ENCODE measurements around the gene STX1A.
"Not testable (repeated sequence)": the region's sequence is repeated elsewhere in the genome, so short reads cannot be mapped to it uniquely, and the experiment has no call there.

STX1A gene

DNA sequence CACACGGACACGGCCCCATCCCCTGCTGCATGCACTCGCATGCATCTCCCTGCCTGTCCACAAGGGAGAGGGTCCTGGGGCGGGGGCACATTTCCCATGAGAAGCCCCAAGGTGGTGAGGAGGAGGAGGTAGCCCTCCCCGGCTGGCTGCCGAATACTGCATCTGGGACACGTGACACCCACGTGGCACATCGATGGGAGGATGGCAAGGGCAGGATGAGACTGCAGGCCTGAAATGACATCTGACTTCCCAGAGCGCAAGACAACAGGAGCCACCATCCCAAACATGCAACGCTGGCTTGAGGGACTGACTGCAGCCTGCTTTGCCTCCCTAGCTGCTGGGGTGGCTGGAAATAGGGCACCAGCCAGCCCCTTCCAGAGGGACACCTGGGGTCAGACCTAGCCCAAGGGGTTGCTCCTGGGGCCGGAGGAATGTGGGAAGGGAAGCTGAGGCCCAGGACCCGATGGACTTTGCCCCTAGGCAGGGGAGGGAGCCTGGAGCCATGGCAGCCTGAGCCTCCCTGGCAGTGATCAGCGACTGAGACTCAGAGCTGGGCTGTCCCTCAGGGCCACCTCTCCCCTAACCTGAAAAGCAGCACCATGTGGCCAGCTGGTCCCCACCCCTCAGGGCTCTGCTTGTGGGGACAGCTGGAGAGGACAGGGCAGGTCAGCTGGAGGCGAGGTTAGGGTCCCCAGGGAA lies 19.9 kb downstream of the STX1A start:
- no peak for DNase-seq
- in situ Hi-C loops (cut with HindIII; ENCODE audit: low pct_ligation_motif_present, low pct_unique_long_range_greater_than_20kb, low sequenced_read_pairs), result no loop called here

DNA sequence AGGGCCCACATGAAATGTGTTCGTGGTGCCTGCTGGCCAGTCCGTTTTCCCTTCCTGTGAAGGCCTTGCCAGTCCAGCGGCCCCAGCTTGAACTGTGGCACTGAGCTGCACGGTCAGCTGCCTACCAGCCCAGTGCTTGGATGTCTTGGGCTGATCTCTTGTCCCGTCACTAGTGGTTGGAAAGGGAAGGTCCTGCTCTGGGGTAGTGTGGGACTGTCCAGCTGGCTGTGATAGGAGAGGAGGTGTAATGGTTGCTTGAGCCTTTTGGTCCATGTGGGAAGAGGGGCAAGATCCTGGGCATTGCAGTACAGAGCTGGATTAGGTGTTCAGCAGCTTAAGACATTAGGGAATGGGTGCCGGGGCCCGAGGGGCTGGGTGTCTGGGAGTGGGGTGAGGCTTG lies 21.1 kb downstream of the STX1A start:
- DNase-seq, result no peak

DNA sequence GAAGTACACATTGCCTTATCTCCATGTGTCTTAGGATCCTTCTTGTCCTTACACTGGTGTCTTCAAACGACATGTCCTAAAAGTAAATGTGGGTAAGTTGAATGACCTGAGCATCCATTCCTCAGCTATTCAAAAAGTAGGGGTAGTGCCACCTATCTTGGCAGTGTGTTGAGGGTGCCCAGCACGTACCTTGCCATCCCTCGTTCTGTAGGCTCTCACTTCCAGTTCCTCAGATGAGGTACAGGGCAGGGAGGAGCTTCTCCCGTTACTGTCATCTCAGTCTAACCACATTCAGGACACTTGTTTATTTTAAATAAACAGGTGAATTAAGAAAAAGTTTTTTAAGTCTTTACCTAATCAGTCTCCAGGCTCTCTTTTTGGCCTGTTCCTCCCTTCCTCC lies 23.1 kb downstream of the STX1A start:
- in situ Hi-C loops (cut with HindIII; ENCODE audit: low pct_ligation_motif_present, low pct_unique_long_range_greater_than_20kb, low sequenced_read_pairs), result no loop called here
- no peak for DNase-seq

More for the DNA sequence above, 21.1 kb downstream of the STX1A start:
- in situ Hi-C loops (cut with HindIII; ENCODE audit: low pct_ligation_motif_present, low pct_unique_long_range_greater_than_20kb, low sequenced_read_pairs), result no loop called here

DNA sequence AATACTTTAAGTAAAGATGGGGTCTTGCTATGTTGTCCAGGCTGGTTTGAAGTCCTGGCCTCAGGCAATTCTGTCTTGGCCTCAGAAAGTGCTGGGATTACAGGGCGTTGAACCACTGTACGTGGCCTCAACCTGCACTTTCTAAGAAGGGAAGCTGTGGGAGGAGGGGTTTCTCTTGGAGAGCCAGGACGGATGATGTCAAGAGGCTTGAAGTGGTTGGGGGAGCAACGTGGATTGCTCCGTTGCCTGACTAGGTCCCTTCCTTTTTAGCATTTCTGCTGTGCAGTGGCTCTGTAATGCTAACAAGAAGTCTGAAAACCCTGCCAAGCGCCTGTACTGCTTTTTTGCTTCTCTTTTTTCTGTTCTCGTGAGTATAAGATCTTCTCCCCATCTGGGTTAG lies 28.8 kb downstream of the STX1A start:
- no peak for DNase-seq
- in situ Hi-C loops (cut with HindIII; ENCODE audit: low pct_ligation_motif_present, low pct_unique_long_range_greater_than_20kb, low sequenced_read_pairs), result no loop called here

DNA sequence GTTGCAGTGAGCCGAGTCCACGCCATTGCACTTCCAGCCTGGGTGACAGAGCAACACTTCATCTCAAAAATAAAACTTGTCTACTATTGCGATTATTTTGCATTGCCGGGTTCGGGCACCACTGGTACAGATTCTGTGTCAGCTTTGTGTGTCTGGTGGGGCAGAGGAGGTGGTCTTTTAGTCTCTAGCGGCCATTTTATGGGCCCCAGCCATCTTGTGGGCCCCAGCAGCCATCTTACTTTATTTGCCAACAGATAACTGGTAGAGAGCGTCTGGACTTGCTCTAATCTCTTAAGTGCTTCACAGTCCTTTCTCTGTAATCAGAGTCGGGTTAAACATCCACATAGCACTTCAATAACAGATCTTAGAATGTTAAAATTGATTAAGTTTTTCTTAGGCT lies 31.2 kb downstream of the STX1A start:
- no peak for DNase-seq
- in situ Hi-C loops (cut with HindIII; ENCODE audit: low pct_ligation_motif_present, low pct_unique_long_range_greater_than_20kb, low sequenced_read_pairs), result no loop called here

DNA sequence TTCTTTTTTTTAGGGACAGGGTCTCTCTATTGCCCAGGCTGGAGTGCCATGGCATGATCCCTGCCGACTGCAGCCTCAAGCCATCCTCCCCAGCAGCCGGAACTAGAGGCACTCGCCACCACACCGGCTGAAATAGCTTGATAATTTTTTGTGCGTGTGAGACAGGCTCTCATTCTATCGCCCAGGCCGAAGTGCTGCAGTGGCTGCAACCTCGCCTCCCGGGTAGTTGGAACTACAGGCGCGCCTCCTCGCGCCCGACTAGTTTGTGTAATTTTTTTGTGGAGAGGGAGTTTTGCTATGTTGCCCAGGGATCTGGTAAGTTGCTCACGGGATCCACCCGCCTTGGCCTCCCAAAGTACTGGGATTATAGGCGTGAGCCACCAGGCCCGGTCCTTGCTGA lies 34.2 kb downstream of the STX1A start:
- in situ Hi-C loops (cut with HindIII; ENCODE audit: low pct_ligation_motif_present, low pct_unique_long_range_greater_than_20kb, low sequenced_read_pairs), result no loop called here

DNA sequence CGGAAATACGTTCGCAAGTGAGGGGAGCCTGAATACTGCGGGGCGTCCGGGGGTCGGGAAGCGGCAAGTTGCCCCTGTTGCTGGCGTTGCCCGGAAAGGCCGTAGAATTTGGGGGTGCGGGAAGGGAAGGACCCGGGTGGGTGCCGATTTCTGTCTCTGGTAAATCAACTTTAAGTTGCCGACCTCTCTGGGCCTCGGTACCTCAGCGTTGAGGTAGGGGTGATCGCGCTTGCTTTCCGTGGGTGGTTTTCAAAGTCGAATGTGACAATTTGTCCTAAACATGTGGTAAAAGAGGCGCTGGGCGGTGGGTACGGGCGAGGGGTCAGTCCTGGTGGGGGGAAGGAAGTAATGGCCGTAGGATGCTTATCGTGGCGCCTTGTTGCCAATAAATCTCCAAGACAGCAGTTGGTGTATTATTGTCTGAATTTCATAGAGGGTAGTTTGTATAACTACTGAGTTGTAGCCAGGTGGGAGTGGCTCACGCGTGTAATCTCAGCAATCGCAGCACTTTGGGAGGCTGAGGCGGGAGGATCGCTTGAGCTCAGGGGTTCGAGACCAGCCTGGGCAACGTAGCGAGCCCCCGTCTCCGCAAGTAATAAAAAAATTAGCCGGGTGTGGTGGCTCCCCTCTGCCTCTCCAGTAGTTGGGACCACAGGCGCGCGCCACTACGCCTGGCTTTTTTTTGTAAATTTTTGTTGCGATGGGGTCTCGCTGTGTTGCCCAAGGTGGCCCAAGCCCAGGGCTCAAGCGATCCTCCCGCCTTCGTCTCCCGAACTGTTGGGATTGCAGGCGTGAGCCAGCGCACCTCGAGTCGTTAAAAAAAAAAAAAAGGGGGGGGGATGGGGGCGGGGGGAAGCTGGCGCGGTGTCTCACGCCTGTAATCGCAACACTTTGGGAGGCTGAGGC lies 35.4 kb downstream of the STX1A start:
- in situ Hi-C loops (cut with HindIII; ENCODE audit: low pct_ligation_motif_present, low pct_unique_long_range_greater_than_20kb, low sequenced_read_pairs), result no loop called here
- peak; percentile 26 for DNase-seq

More for the DNA sequence above, 34.2 kb downstream of the STX1A start:
- no peak for DNase-seq

DNA sequence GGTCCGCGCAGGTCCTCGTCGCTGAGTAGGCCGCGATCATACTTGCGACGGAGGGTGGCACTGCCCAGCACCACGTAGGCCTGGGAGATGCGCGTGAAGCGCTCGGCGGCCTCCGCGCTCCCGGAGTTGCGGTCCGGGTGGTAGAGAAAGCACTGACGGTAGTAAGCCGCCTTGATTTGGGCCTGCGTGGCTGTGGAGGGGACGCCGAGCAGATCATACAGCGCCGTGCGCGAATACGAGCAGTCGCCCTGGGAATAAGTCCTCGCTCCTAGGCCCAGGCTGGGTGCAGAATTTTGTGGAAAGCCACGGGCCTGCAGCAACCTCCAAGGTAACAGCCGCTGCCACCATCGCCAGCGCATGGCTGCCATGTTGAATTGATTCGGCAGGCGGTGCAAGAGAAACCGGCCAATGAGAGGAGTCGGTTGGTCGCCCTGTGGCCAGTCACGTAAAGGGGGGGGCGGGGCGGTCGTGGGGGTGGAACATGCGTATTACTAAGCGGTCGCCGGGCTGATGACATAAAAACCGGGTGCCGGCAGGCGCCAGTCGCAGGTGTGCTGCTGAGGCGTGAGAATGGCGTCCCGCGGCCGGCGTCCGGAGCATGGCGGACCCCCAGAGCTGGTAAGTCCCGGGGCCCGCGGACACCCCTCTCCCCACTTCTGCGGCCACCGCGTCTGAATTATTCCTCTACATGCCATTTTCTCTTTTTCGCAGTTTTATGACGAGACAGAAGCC lies 36.2 kb downstream of the STX1A start, which contains the start of the genes BUD23 and DNAJC30:
Gene BUD23 (plus strand): TSS at position 542 of the 732 bp plus-strand sequence. CDS start 29 bp downstream, at position 571.
Gene DNAJC30 (minus strand): TSS at position 398 of the 732 bp plus-strand sequence. CDS start 30 bp downstream, at position 368.
- in situ Hi-C loops (cut with HindIII; ENCODE audit: low pct_ligation_motif_present, low pct_unique_long_range_greater_than_20kb, low sequenced_read_pairs), result no loop called here

DNA sequence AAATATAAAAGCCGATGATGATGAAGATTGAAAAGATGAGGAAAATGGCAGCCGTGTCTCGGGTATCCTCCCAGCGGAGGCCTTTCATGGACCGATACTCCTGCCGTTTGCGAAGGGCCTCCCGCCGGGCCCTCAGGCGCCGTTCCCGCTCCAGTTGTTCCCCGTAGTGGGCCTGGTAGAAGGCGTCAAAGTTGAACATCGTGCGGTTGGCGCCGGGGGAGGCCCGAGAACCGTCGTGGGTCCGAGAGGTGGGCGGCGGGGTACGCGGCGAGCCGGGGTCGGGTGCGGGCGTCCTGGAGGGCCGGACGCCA lies 36.8 kb downstream of the STX1A start:
- no peak for DNase-seq
- in situ Hi-C loops (cut with HindIII; ENCODE audit: low pct_ligation_motif_present, low pct_unique_long_range_greater_than_20kb, low sequenced_read_pairs), result no loop called here

More for the DNA sequence above, 36.2 kb downstream of the STX1A start, which contains the start of the genes BUD23 and DNAJC30:
- peak; percentile 97 for DNase-seq

DNA sequence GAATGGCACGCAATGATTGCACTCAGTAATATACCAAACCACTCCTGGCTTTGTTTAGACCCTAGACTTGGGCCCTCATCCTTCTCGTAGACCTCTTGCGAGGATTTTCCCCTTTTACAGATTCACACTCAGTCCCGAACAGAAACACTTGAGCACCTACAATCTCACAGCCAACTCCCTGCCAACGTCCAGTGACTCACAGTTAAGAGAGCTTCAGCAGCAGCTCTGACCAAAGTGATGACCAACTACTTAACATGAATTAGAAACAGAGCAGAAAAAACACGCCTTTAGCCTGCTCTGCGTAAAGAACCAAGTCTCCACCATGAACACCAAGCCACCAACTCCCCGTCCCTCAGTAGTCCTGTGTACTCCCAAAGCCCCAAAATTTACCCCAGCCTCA lies 38.4 kb downstream of the STX1A start:
- peak; percentile 62 for DNase-seq
- in situ Hi-C loops (cut with HindIII; ENCODE audit: low pct_ligation_motif_present, low pct_unique_long_range_greater_than_20kb, low sequenced_read_pairs), result no loop called here

DNA sequence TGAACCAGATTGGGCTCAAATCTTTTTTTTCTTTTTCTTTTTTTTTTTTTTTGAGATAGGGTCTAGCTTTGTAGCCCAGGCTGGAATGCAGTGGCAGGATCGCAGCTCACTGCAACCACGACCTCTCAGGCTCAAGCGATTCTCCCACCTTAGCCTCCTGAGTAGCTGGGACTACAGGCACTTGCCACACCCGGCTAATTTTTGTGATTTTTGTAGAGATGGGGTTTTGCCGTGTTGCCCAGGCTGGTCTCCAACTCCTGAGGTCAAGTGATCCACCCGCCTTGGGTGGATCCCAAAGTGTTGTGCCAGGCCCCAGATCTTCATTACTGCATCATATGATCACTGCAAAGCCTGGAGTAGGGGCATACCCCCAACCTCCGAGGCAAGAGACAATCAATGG lies 39.0 kb downstream of the STX1A start:
- in situ Hi-C loops (cut with HindIII; ENCODE audit: low pct_ligation_motif_present, low pct_unique_long_range_greater_than_20kb, low sequenced_read_pairs), result no loop called here
- DNase-seq, result no peak

DNA sequence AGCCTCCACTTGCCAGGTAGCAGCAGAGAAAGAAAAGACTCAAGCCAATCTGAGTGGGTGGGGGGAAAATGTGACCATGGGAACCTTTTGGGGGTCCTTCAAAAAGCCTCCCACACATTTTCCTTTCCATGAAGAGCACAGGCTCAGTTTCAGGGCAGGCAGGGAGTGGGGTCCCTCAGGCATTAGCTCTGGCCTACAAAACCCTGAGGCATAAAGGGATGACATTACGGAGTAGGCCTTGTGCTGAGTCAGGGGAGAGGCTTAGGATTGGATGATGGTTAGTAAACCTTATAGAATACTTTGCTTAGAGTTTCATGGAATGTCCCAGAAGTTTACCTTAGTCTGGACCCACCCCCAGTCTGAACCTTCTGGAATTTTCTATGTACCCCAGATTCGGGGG lies 39.8 kb downstream of the STX1A start:
- DNase-seq, result no peak
- in situ Hi-C loops (cut with HindIII; ENCODE audit: low pct_ligation_motif_present, low pct_unique_long_range_greater_than_20kb, low sequenced_read_pairs), result no loop called here

DNA sequence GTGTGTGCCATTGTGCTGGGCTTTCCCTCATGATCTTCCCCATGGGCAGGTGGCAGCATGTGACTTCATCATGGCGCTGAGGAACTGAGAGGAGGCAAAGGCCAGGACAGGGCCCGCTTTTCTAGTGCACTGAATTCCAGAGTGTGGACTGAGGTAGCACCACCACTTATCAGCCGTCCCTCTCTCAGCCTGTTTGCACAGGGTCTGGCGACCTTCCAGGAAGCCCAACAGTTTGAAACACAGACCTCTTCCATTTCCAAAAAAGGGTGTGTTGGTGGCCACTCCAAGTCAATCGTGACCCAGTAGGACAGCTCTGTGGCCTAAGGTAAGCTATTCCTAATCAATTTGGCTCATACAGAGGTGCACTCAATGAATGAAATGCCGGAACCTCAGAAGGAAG lies 40.6 kb downstream of the STX1A start:
- in situ Hi-C loops (cut with HindIII; ENCODE audit: low pct_ligation_motif_present, low pct_unique_long_range_greater_than_20kb, low sequenced_read_pairs), result no loop called here
- DNase-seq, result no peak

DNA sequence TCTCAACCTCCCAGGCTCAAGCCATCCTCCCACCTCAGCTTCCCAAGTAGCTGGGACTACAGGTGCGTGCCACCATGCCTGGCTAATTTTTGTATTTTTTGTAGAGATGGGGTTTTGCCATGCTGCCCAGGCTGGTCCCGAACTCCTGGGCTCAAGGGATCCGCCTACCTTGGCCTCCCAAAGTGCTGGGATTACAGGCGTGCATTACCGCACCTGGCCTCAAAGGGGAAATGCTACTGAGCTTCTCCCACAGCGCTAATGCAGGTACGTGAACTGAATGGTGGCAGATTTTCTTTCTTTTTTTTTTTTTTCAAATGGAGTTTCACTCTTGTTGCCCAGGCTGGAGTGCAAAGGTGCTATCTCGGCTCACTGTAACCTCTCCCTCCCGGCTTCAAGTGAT lies 43.4 kb downstream of the STX1A start:
- DNase-seq; in situ Hi-C loops (cut with HindIII; ENCODE audit: low pct_ligation_motif_present, low pct_unique_long_range_greater_than_20kb, low sequenced_read_pairs): not testable (repeated sequence)

DNA sequence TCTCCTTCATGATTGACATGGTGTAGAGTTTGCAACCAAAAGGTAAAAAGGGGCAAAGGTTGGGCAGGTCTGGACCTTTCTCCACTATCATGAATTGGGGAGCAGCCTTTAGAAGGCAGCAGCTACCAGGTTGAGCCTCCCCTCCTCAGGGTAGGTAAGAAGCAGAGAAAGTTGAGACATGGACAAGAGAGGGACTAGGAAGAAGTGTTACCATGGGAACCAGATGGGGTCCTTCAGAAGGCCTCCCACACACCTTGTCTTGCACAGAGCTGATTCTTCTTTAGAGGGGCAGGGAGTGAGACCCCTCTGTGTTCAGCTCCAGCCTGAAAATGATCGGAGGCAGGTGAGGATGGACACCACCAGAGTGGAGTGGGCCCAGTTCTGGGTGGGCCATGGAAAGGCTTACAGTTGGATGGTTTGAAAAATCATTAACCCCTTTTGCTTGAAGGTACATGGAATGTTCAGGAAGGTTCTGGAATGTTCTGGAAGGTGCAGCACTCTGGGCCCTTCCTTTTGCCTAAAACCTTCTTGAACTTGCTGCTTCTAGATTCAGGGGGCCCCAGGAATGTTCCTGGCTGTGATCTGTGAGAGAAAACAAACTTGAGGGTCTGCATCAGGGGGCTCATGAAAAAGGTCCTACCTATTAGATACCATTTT lies 44.9 kb downstream of the STX1A start:
- no peak for DNase-seq
- in situ Hi-C loops (cut with HindIII; ENCODE audit: low pct_ligation_motif_present, low pct_unique_long_range_greater_than_20kb, low sequenced_read_pairs), result no loop called here

DNA sequence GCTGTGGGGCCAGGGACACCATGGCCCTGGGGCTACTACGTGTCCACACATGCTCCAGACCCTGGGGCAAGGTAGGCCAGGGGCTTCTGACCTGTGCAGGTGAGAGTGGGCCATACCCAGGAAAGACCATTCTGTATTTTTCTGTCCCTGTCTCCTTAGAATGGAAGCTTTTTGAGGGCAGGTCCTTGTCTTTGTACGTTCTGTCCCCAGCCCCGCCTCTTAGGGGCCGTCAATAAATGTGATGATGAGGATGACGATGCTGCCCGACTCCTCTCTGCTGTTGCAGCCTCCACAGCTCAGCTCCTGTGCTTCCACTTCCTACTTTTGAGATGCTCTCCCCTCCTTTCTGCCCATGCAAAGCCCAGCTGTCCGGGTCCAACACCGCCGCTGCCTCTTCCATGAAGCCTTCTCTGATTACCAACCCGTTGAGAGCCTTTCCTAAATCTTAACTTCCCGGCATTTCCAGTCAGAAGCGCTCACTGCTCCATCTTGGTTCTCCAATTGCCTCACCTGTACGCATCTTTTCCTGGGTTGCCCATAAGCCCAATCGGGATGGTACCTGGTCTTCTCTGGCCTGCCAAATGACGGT lies 47.5 kb downstream of the STX1A start:
- in situ Hi-C loops (cut with HindIII; ENCODE audit: low pct_ligation_motif_present, low pct_unique_long_range_greater_than_20kb, low sequenced_read_pairs), result no loop called here
- DNase-seq, result no peak

DNA sequence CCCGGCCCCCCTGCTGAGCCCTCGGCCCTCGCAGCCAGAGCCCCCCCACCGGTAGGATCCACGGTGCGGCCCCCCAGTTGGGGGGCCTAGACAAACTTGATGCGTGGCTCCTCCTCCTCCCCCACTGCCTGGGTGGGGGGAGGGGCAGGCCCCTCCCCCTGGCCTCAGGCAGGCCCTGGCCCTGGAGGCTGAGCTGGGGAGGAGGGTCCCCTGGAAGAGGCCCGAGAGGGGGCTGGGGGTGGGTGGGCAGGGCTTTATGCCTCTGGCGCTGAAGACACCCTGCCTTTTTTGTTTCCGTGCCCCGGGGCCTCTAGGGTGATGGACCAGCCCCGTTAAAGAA lies 48.2 kb downstream of the STX1A start:
- no peak for DNase-seq
- in situ Hi-C loops (cut with HindIII; ENCODE audit: low pct_ligation_motif_present, low pct_unique_long_range_greater_than_20kb, low sequenced_read_pairs), result no loop called here

DNA sequence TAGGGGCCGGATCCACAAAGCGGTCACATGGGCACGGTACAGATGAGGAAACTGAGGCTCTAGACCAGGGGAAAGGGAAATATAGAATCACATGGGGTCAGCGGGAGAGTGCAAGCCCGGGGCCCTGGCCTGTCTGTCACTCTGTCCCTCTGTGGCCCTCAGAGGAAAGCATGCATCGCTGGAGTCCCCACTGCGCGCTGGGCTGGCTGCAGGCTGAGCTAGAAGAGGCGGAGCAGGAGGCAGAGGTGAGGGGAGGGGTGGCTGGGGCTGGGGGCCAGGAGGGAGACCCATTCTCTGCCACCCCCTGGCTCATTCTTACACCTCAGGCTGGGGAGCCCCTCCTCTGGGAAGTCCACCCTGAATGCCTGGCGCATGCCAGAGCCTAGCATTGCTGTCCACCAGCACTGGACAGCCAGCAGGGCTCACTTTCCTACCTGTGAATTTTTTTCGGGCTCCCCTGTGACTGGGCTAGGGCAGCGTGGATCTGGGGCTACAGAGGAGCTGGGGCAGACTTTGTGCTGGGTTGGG lies 49.5 kb downstream of the STX1A start:
- DNase-seq, result no peak
- in situ Hi-C loops (cut with HindIII; ENCODE audit: low pct_ligation_motif_present, low pct_unique_long_range_greater_than_20kb, low sequenced_read_pairs), result no loop called here
